Keratinocyte (primary cell): ENCODE measurements around the gene CTSZ. TPM values are rescaled to one million over a fixed set of nuclear protein-coding genes. Genes with fewer than 3 reads are reported as not detected.
A peak's percentile ranks its signal among the peaks of the same experiment; 100 is the strongest.

Experiments
- DNase-seq: peaks from one replicate; pipeline ENCODE4 v3.0.0-alpha.2; 2011; ENCODE audit warnings: low read depth, missing footprints, low spot score
- FAIRE-seq: peaks from 2 replicates; lab custom pipeline; 2011; peaks lifted over from hg19 to GRCh38; lab: Jason Lieb, UNC
- H2AFZ ChIP-seq: 2 replicates; pipeline ENCODE4 v1.6.0; 2012; ENCODE audit warnings: low read length, control low read depth, inconsistent platforms; ENCODE audit not compliant: control insufficient read depth
- H3K27ac ChIP-seq: 2 replicates; pipeline ENCODE4 v1.5.1; 2011; ENCODE audit warnings: low read length; ENCODE audit not compliant: control insufficient read depth, insufficient read depth
- H3K27me3 ChIP-seq: 3 replicates; pipeline ENCODE4 v1.6.0; 2011; ENCODE audit warnings: low read length; ENCODE audit not compliant: control insufficient read depth, insufficient read depth; ENCODE audit errors: extremely low read depth
- H3K36me3 ChIP-seq, 2 experiments: 2 replicates in 1 of 2; 3 replicates in 1 of 2; pipeline ENCODE4 v1.5.1; 2011; ENCODE audit warnings: low read length in 2 of 2, mild to moderate bottlenecking in 1 of 2; ENCODE audit not compliant: control insufficient read depth in 2 of 2, insufficient read depth in 2 of 2; ENCODE audit errors: extremely low read depth in 1 of 2
- H3K4me1 ChIP-seq: 3 replicates; pipeline ENCODE4 v1.5.1; 2011; ENCODE audit warnings: low read length; ENCODE audit not compliant: control insufficient read depth, insufficient read depth; ENCODE audit errors: extremely low read depth
- H3K4me2 ChIP-seq: 3 replicates; pipeline ENCODE4 v1.6.0; 2011; ENCODE audit warnings: low read depth, low read length; ENCODE audit not compliant: control insufficient read depth, insufficient read depth; ENCODE audit errors: extremely low read depth
- H3K4me3 ChIP-seq, 3 experiments: fragments of 200-600 bp in 1 of 3; sonication (generic) in 1 of 3; 2 replicates in 2 of 3; 3 replicates in 1 of 3; pipeline ENCODE4 v1.5.1; 2011 to 2016; ENCODE audit warnings: low read length in 3 of 3, mild to moderate bottlenecking in 3 of 3, control low read depth in 2 of 3, inconsistent platforms in 1 of 3, low read depth in 1 of 3, mixed read lengths in 1 of 3, mixed run types in 1 of 3, moderate library complexity in 1 of 3; ENCODE audit not compliant: control insufficient read depth in 2 of 3, insufficient read depth in 2 of 3; ENCODE audit errors: extremely low read depth in 1 of 3
- H3K79me2 ChIP-seq: 2 replicates; pipeline ENCODE4 v1.6.0; 2012; ENCODE audit warnings: low read length; ENCODE audit not compliant: control insufficient read depth, insufficient read depth
- H3K9ac ChIP-seq: 3 replicates; pipeline ENCODE4 v1.6.0; 2011; ENCODE audit warnings: low read length; ENCODE audit not compliant: control insufficient read depth, insufficient read depth; ENCODE audit errors: extremely low read depth
- H3K9me1 ChIP-seq: 3 replicates; pipeline ENCODE4 v1.6.0; 2011; ENCODE audit warnings: low read length; ENCODE audit not compliant: control insufficient read depth, insufficient read depth; ENCODE audit errors: extremely low read depth
- H3K9me3 ChIP-seq: 2 replicates; pipeline ENCODE4 v1.5.1; 2012; ENCODE audit warnings: low read depth, low read length; ENCODE audit not compliant: control insufficient read depth
- H4K20me1 ChIP-seq: 3 replicates; pipeline ENCODE4 v1.6.0; 2011; ENCODE audit warnings: low read length; ENCODE audit not compliant: control insufficient read depth, insufficient read depth; ENCODE audit errors: extremely low read depth
- CTCF ChIP-seq, 3 experiments: IDR thresholded peaks in 1 of 3; conservative IDR thresholded peaks in 1 of 3; optimal IDR thresholded peaks in 1 of 3; 2 replicates in 2 of 3; 3 replicates in 1 of 3; pipeline versions ENCODE3 to v1.5.1; 2011; ENCODE audit warnings: low read length in 3 of 3, mild to moderate bottlenecking in 3 of 3, moderate library complexity in 2 of 3, control low read depth in 1 of 3, inconsistent platforms in 1 of 3; ENCODE audit not compliant: insufficient read depth in 2 of 3; ENCODE audit errors: extremely low read depth in 1 of 3
- EZH2 ChIP-seq: IDR thresholded peaks from one replicate; pipeline ENCODE4 v1.6.1; 2012; ENCODE audit warnings: inconsistent platforms, mild to moderate bottlenecking, low read length, moderate library complexity
- dilution Hi-C: fragments of 300-500 bp; cut with MboI; formaldehyde crosslinking; loops from one replicate; pipeline ENCODE4 v1.7.0; 2020; ENCODE audit warnings: low sequenced_read_pairs; ENCODE audit not compliant: extremely low pct_ligation_motif_present
- polyA plus RNA-seq, 5 experiments: library from polyadenylated mRNA; depleted of rRNA in 3 of 5; stranded (reverse) in 3 of 5; stranded (forward) in 1 of 5; unstranded in 1 of 5; fragments of >200 nt; gene quantifications; 1 replicate in 1 of 5; 2 replicates in 3 of 5; 3 replicates in 1 of 5; pipeline versions ENCODE4 v1.2.1 to v1.2.3, GENCODE V29; 2011 to 2012; ENCODE audit warnings: missing spikeins in 2 of 5, low read depth in 1 of 5, low replicate concordance in 1 of 5

CTSZ gene
- polyA plus RNA-seq, 1 donor (not counting 4 experiments of a cell fraction or from before 2014, with no cell fraction given), result 138 TPM

GRCh38 chr20:59033616-59034165 lies 26.6 kb upstream of the CTSZ start:
- TF ChIP-seq CTCF (optimal IDR thresholded peaks at IDR 0.05 in 1 of 3, IDR thresholded peaks at IDR 0.05 in 1 of 3, conservative IDR thresholded peaks at IDR 0.05 in 1 of 3; ENCODE audit: extremely low read depth in 1 of 3, insufficient read depth in 2 of 3, low read length in 3 of 3), result no peak
- TF ChIP-seq EZH2, result no peak
- H3K4me1 ChIP-seq, result peaks cover 24% of the 10 kb centered on the region
- H3K4me3 ChIP-seq, result no peak overlapping the region
- dilution Hi-C loops, result no loop called here
- no peak overlapping the region for H3K9ac ChIP-seq
- DNase-seq (no peak), FAIRE-seq (no peak)
- no peaks in the 10 kb centered on the region for H3K9me1 ChIP-seq
- peaks cover 3% of the 10 kb centered on the region for H4K20me1 ChIP-seq
- no peak overlapping the region for H3K4me2 ChIP-seq
- no peak overlapping the region for H2AFZ ChIP-seq
- no peaks in the 10 kb centered on the region for H3K27me3 ChIP-seq
- H3K9me3 ChIP-seq, result no peaks in the 10 kb centered on the region
- peaks cover 63% of the 10 kb centered on the region for H3K79me2 ChIP-seq
- peaks cover 30 to 44% of the 10 kb centered on the region in 2 experiments for H3K36me3 ChIP-seq
- H3K27ac ChIP-seq, result no peak overlapping the region

- TF ChIP-seq EZH2 (no peak), CTCF (optimal IDR thresholded peaks at IDR 0.05 in 1 of 3, IDR thresholded peaks at IDR 0.05 in 1 of 3, conservative IDR thresholded peaks at IDR 0.05 in 1 of 3; ENCODE audit: extremely low read depth in 1 of 3, insufficient read depth in 2 of 3, low read length in 3 of 3) (no peak)
- H3K4me3 ChIP-seq, result peak overlapping the region in 2 of 3 experiments; percentile 69 to 71
- H3K9me1 ChIP-seq, result no peaks in the 10 kb centered on the region
- DNase-seq (no peak), FAIRE-seq (no peak)
- peaks cover 3% of the 10 kb centered on the region for H4K20me1 ChIP-seq
- peak overlapping the region; percentile 96 for H3K4me2 ChIP-seq
- peak overlapping the region; percentile 81 for H3K9ac ChIP-seq
- peak overlapping the region; percentile 64 for H3K27ac ChIP-seq
- H3K36me3 ChIP-seq, result peaks cover 30 to 41% of the 10 kb centered on the region in 2 experiments
- H3K27me3 ChIP-seq, result no peaks in the 10 kb centered on the region
- dilution Hi-C loops, result no loop called here
- peaks cover 30% of the 10 kb centered on the region for H3K4me1 ChIP-seq
- peaks cover 62% of the 10 kb centered on the region for H3K79me2 ChIP-seq
- no peaks in the 10 kb centered on the region for H3K9me3 ChIP-seq
- H2AFZ ChIP-seq, result peak overlapping the region; percentile 44
These were observed 26.0 kb upstream of the CTSZ start for GRCh38 chr20:59033093-59033492.
